SK-N-SH (cell line): ENCODE data around the gene HEXD. TPM values are rescaled to one million over a fixed set of nuclear protein-coding genes. Genes with fewer than 3 reads are reported as not detected.
A peak's percentile ranks its signal among the peaks of the same experiment; 100 is the strongest.

Experiments
- ELF1 ChIP-seq: IDR thresholded peaks from 2 replicates; pipeline ENCODE4 v1.4.0; 2012
- EZH2phosphoT487 ChIP-seq: fragments of 200-600 bp; sonication (generic); IDR thresholded peaks from 2 replicates; pipeline ENCODE4 v1.6.1; 2017; ENCODE audit warnings: low read depth, mixed run types, mild to moderate bottlenecking, antibody characterized with exemption, moderate library complexity, borderline replicate concordance
- FOSL2 ChIP-seq: IDR thresholded peaks from 2 replicates; pipeline ENCODE4 v1.4.0; 2012; ENCODE audit warnings: low read depth, mild to moderate bottlenecking, moderate library complexity, borderline replicate concordance
- FOXM1 ChIP-seq: IDR thresholded peaks from 2 replicates; pipeline ENCODE4 v1.4.0; 2012; ENCODE audit warnings: low read depth, mild to moderate bottlenecking
- GATA2 ChIP-seq: sonication (generic); formaldehyde crosslinking; IDR thresholded peaks from 2 replicates; pipeline ENCODE4 v1.5.0; 2020; ENCODE audit warnings: mild to moderate bottlenecking, missing genetic modification reagents
- MEF2A ChIP-seq: IDR thresholded peaks from 2 replicates; pipeline ENCODE4 v1.4.0; 2012; ENCODE audit warnings: low read depth, borderline replicate concordance
- MXI1 ChIP-seq: IDR thresholded peaks from 2 replicates; pipeline ENCODE4 v1.6.1; 2012; ENCODE audit warnings: mild to moderate bottlenecking, low read depth, low read length, improper control_type of control experiment
- POLR2AphosphoS5 ChIP-seq: IDR thresholded peaks from 2 replicates; pipeline ENCODE4 v1.6.1; 2012; ENCODE audit warnings: low read depth, low read length
- RAD21 ChIP-seq: IDR thresholded peaks from 2 replicates; pipeline ENCODE4 v1.6.1; 2012; ENCODE audit warnings: mild to moderate bottlenecking, low read length
- TAF1 ChIP-seq: IDR thresholded peaks from 2 replicates; pipeline ENCODE4 v1.6.1; 2012; ENCODE audit warnings: low read depth, mild to moderate bottlenecking, low read length, moderate library complexity, borderline replicate concordance
- TCF12 ChIP-seq: IDR thresholded peaks from 2 replicates; pipeline ENCODE4 v1.4.0; 2012
- polyA plus RNA-seq, 3 experiments: library from polyadenylated mRNA; depleted of rRNA; stranded (reverse); fragments of >200 nt; gene quantifications; 2 replicates each; pipeline ENCODE4 v1.2.3, GENCODE V29; 2012
- TF ChIP-seq, protein P1 (sequence below): IDR thresholded peaks from 2 replicates; pipeline ENCODE4 v1.6.1; 2012; ENCODE audit warnings: mild to moderate bottlenecking, low read depth, low read length, moderate library complexity
- TF ChIP-seq, protein P2 (sequence below): IDR thresholded peaks from 2 replicates; pipeline ENCODE4 v1.4.0; 2012; ENCODE audit warnings: low read depth, borderline replicate concordance
- TF ChIP-seq, protein P3 (sequence below): IDR thresholded peaks from 2 replicates; pipeline ENCODE4 v1.4.0; 2012; ENCODE audit warnings: low read depth
- TF ChIP-seq, protein P4 (sequence below): IDR thresholded peaks from 2 replicates; pipeline ENCODE4; 2012
- TF ChIP-seq, protein P5 (sequence below): fragments of 200-600 bp; sonication (generic); IDR thresholded peaks from 2 replicates; pipeline ENCODE4 v1.6.1; 2017; ENCODE audit warnings: antibody characterized with exemption, mild to moderate bottlenecking, moderate library complexity
- TF ChIP-seq, protein P6 (sequence below): IDR thresholded peaks from 2 replicates; pipeline ENCODE4 v1.4.0; 2012; ENCODE audit warnings: low read depth, borderline replicate concordance

HEXD gene
- polyA plus RNA-seq, 1 of the 3 experiments (the other 2 are of a cell fraction): 38.8 TPM

DNA sequence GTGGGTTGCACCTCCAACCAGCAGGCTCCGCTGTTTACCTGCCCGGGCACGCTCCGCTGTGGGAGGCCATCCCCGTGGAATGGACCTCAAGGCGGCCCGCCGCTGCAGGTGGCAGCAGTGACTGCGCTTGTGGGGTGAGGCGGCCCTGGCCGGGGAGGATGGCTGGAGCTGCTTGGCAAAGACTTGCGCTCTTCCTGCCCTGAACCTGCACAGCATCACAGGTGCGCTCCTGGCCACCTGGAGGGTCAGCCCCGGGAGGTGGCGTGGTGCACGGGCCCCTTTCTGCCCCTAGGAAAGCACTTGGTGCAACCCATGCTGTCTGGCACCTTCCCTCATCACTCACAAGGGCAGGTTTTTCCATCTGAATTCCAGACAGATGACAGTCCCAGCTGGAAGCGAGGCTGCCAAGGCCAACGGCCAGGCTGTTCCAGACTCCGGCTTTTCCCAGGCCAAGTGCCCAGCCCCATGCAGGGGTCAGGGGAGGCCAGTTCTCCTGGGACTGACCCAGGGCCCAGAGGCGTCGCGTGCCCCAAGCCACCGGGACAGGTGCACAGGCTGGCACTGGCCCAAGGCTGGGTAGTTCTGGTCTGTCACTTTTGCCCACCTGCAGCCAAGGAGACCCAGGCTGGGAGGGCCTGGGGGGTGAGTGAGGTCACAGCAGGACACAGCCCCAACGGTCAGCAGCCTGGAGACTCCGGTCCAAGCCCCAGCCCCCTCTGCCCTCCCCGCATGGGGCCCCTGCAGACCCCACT, 33.2 kb upstream of the HEXD start (continued):
- TF ChIP-seq, protein P1, sequence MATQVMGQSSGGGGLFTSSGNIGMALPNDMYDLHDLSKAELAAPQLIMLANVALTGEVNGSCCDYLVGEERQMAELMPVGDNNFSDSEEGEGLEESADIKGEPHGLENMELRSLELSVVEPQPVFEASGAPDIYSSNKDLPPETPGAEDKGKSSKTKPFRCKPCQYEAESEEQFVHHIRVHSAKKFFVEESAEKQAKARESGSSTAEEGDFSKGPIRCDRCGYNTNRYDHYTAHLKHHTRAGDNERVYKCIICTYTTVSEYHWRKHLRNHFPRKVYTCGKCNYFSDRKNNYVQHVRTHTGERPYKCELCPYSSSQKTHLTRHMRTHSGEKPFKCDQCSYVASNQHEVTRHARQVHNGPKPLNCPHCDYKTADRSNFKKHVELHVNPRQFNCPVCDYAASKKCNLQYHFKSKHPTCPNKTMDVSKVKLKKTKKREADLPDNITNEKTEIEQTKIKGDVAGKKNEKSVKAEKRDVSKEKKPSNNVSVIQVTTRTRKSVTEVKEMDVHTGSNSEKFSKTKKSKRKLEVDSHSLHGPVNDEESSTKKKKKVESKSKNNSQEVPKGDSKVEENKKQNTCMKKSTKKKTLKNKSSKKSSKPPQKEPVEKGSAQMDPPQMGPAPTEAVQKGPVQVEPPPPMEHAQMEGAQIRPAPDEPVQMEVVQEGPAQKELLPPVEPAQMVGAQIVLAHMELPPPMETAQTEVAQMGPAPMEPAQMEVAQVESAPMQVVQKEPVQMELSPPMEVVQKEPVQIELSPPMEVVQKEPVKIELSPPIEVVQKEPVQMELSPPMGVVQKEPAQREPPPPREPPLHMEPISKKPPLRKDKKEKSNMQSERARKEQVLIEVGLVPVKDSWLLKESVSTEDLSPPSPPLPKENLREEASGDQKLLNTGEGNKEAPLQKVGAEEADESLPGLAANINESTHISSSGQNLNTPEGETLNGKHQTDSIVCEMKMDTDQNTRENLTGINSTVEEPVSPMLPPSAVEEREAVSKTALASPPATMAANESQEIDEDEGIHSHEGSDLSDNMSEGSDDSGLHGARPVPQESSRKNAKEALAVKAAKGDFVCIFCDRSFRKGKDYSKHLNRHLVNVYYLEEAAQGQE: no peak
- TF ChIP-seq, protein P2, sequence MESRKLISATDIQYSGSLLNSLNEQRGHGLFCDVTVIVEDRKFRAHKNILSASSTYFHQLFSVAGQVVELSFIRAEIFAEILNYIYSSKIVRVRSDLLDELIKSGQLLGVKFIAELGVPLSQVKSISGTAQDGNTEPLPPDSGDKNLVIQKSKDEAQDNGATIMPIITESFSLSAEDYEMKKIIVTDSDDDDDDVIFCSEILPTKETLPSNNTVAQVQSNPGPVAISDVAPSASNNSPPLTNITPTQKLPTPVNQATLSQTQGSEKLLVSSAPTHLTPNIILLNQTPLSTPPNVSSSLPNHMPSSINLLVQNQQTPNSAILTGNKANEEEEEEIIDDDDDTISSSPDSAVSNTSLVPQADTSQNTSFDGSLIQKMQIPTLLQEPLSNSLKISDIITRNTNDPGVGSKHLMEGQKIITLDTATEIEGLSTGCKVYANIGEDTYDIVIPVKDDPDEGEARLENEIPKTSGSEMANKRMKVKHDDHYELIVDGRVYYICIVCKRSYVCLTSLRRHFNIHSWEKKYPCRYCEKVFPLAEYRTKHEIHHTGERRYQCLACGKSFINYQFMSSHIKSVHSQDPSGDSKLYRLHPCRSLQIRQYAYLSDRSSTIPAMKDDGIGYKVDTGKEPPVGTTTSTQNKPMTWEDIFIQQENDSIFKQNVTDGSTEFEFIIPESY: no peak
- no peak for TF ChIP-seq MXI1
- TF ChIP-seq, protein P3, sequence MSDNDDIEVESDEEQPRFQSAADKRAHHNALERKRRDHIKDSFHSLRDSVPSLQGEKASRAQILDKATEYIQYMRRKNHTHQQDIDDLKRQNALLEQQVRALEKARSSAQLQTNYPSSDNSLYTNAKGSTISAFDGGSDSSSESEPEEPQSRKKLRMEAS: no peak
- no peak for TF ChIP-seq MEF2A
- no peak for TF ChIP-seq ELF1
- no peak for TF ChIP-seq TAF1
- TF ChIP-seq TCF12: peak; percentile 49; the same call in 1 of the 2 replicates
- no peak for TF ChIP-seq POLR2AphosphoS5
- TF ChIP-seq FOSL2: peak; percentile 10; the same call in 1 of the 2 replicates
- no peak for TF ChIP-seq EZH2phosphoT487
- TF ChIP-seq GATA2 (CRISPR knock-in tag): no peak
- TF ChIP-seq, protein P4, sequence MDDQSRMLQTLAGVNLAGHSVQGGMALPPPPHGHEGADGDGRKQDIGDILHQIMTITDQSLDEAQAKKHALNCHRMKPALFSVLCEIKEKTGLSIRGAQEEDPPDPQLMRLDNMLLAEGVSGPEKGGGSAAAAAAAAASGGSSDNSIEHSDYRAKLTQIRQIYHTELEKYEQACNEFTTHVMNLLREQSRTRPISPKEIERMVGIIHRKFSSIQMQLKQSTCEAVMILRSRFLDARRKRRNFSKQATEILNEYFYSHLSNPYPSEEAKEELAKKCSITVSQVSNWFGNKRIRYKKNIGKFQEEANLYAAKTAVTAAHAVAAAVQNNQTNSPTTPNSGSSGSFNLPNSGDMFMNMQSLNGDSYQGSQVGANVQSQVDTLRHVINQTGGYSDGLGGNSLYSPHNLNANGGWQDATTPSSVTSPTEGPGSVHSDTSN: peak; percentile 46; the same call in 1 of the 2 replicates
- TF ChIP-seq, protein P5, sequence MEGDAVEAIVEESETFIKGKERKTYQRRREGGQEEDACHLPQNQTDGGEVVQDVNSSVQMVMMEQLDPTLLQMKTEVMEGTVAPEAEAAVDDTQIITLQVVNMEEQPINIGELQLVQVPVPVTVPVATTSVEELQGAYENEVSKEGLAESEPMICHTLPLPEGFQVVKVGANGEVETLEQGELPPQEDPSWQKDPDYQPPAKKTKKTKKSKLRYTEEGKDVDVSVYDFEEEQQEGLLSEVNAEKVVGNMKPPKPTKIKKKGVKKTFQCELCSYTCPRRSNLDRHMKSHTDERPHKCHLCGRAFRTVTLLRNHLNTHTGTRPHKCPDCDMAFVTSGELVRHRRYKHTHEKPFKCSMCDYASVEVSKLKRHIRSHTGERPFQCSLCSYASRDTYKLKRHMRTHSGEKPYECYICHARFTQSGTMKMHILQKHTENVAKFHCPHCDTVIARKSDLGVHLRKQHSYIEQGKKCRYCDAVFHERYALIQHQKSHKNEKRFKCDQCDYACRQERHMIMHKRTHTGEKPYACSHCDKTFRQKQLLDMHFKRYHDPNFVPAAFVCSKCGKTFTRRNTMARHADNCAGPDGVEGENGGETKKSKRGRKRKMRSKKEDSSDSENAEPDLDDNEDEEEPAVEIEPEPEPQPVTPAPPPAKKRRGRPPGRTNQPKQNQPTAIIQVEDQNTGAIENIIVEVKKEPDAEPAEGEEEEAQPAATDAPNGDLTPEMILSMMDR: no peak
- no peak for TF ChIP-seq FOXM1
- TF ChIP-seq, protein P6, sequence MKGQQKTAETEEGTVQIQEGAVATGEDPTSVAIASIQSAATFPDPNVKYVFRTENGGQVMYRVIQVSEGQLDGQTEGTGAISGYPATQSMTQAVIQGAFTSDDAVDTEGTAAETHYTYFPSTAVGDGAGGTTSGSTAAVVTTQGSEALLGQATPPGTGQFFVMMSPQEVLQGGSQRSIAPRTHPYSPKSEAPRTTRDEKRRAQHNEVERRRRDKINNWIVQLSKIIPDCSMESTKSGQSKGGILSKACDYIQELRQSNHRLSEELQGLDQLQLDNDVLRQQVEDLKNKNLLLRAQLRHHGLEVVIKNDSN: no peak
- TF ChIP-seq RAD21: peak; percentile 22; the same call in 1 of the 2 replicates
